SKM-1 treated with dmso at 0.1 percent for 144 hours (cell line): ENCODE measurements around the gene UGT2B11.
A peak's percentile ranks its signal among the peaks of the same experiment; 100 is the strongest.
"Not testable (repeated sequence)": the region's sequence is repeated elsewhere in the genome, so short reads cannot be mapped to it uniquely, and the experiment has no call there.

Source experiments
- DNase-seq: peaks from one replicate; lab custom pipeline; 2025; ENCODE audit not compliant: unreplicated experiment; lab: John Stamatoyannopoulos, UW

UGT2B11 gene

GRCh38 chr4:69214716-69215115 lies at the start of gene UGT2B11:
UGT2B11 (minus strand) TSS chr4:69214748; CDS start chr4:69214722, 26 bp downstream.
- DNase-seq, result no peak

GRCh38 chr4:69253147-69253772 lies 38.7 kb upstream of the UGT2B11 start:
- DNase-seq, result not testable (repeated sequence)

GRCh38 chr4:69250884-69251283 lies 36.3 kb upstream of the UGT2B11 start:
- not testable (repeated sequence) for DNase-seq

GRCh38 chr4:69242562-69243240 lies 28.2 kb upstream of the UGT2B11 start:
- DNase-seq, result not testable (repeated sequence)

GRCh38 chr4:69241746-69242145 lies 27.2 kb upstream of the UGT2B11 start:
- peak; percentile 1 for DNase-seq

- not testable (repeated sequence) for DNase-seq
These were observed 26.2 kb upstream of the UGT2B11 start for GRCh38 chr4:69240787-69241186.

GRCh38 chr4:69239557-69240168 lies 25.1 kb upstream of the UGT2B11 start:
- no peak for DNase-seq

GRCh38 chr4:69239092-69239491 lies 24.5 kb upstream of the UGT2B11 start:
- no peak for DNase-seq

- DNase-seq, result no peak
These were observed 10.3 kb upstream of the UGT2B11 start for GRCh38 chr4:69224891-69225290.

- not testable (repeated sequence) for DNase-seq
These were observed 8.7 kb upstream of the UGT2B11 start for GRCh38 chr4:69223277-69223676.

- DNase-seq, result not testable (repeated sequence)
These were observed 3.9 kb upstream of the UGT2B11 start for GRCh38 chr4:69218491-69218890.

GRCh38 chr4:69210911-69211310 lies 3.6 kb downstream of the UGT2B11 start:
- no peak for DNase-seq

GRCh38 chr4:69198506-69198905 lies 16.0 kb downstream of the UGT2B11 start:
- DNase-seq, result not testable (repeated sequence)

- DNase-seq, result no peak
These were observed 18.2 kb downstream of the UGT2B11 start for GRCh38 chr4:69196209-69196965.

GRCh38 chr4:69194166-69194565 lies 20.4 kb downstream of the UGT2B11 start:
- DNase-seq, result no peak

GRCh38 chr4:69191905-69192304 lies 22.6 kb downstream of the UGT2B11 start:
- not testable (repeated sequence) for DNase-seq

- not testable (repeated sequence) for DNase-seq
These were observed 23.9 kb downstream of the UGT2B11 start for GRCh38 chr4:69190621-69191020.

GRCh38 chr4:69181519-69182169 lies 32.9 kb downstream of the UGT2B11 start:
- DNase-seq, result not testable (repeated sequence)

GRCh38 chr4:69179817-69180216 lies 34.7 kb downstream of the UGT2B11 start:
- DNase-seq, result not testable (repeated sequence)

- not testable (repeated sequence) for DNase-seq
These were observed 35.8 kb downstream of the UGT2B11 start for GRCh38 chr4:69178751-69179205.
